ENCODE data around the gene VRK2.
A peak's percentile ranks its signal among the peaks of the same experiment; 100 is the strongest.

The VRK2 gene

DNA sequence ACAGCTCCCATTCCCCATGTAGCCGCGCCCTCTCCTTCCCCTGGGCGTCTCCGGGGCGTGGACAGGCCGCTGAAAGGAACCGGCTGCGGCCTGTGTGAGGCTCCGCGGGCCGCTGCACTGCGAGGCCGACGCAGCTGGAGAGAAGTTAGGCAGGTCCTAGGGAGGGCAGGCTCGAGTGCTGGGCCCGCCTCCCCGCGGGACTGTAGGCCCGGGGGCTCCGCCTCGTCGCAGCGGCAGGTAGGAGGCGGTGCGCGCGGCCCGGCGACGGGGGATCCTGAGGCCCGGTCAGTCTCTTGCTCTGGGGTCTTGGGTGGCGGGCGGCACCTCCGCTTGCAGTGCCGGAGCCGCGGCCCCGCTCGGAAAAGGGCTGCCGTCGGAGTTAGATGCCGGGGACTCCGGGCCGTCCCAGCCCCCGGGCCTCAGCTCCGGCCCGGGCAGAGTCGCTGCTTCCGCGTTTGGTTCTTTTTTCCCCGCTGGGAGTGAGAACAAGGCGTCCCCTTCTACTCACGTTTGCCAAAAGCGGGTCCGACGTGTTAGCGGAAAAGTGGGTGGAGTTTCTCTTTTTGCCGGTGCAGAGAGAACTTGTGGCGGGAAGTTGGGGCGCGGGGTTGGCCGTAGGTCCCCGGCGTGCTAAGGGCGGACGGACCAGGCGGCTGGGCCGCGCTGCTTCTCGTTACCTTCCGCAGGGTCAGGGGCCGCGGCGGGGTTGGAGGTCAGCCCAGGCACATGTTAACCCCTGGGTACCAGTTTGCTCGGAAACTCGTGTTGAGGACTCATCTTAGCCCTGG is at the start of gene VRK2:
TSS of gene VRK2 (plus strand) at position 222 of the 788 bp plus-strand sequence. CDS start 2,026 bp downstream, outside the sequence.
- peak; percentile 97 for DNase-seq

DNA sequence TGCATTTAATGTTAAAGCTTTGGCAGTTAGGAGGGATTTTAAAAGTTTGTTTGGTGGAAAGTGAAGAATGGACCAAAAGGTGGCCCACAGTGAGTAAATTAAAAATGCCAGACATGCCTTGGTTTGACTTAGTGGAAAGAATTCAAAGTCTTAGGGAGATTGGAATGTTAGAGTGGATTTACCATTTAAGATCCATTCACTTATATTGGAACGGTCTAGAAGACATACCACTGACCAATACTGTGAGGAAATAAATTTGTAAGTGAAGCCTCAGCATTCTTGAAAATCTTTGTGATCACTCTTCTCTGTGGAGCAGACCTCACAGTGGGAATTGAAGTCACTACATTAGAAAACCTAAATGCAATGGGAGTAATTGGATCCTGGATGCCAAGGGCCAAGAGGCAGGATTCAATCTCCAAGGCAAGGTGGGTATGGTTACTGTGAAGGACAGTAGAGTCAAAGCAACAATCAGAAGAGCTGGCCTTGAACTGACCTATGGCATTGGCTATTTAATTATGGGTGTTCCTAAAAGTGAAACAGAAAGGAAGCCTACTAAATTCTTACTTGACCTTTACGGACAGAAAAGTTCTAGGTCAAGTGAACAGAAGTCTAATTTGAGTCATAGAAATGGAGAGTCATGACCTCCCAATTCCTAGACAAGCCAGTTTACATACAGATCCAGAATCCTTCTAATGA is 40.2 kb upstream of the VRK2 start:
- DNase-seq = no peak

DNA sequence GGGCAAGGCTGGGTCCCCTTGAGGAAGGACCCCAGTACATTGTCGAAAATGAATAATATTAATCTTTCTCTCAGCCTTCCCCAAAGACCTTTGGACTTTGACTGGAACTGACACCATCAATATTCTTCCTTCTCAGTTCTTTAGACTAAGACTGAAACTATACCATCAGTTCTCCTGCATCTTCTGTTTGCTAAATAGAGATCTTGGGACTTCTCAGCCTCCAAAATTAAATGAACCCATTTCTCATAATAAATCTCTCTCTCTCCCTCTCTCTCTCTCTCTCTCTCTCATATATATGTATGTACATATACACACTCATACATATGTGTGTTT is 39.7 kb upstream of the VRK2 start:
- no peak for DNase-seq

DNA sequence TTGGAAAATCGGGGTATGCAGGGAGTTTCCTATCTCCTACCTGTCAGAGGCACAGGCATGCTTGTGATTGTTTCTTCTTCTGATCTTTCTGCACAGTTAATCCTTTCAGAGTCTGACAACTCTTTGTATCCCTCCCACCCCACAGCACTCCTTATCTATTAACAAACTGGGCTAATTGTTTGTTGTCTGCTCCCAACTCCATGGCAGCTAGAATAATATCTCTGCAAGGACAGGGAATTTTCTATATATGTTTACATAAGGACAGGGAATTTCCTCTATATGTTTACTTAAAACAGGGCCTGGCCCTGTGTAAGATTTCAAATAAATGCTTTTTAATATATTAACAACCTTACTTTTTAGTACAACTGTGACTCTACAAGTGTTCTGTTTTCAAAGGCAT is 36.0 kb upstream of the VRK2 start:
- DNase-seq = no peak

DNA sequence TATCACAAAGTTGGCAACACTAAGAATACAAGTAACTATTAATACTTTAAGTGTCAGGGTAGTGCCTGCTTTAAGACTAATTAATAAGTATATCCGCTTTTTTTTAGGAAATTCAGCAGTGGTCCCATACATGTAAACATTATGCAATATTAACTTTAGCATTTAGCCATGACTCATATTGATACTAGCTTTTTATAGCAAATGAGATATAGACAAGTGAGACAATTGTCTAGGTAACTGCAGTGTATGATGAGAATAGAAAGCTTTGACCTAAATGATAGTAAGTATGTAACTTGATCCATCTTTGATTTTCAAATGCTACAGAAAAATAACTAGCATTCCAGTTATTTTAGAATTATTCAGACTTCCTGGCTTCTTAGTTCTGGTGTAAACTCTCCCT is 27.4 kb upstream of the VRK2 start:
- no peak for DNase-seq

DNA sequence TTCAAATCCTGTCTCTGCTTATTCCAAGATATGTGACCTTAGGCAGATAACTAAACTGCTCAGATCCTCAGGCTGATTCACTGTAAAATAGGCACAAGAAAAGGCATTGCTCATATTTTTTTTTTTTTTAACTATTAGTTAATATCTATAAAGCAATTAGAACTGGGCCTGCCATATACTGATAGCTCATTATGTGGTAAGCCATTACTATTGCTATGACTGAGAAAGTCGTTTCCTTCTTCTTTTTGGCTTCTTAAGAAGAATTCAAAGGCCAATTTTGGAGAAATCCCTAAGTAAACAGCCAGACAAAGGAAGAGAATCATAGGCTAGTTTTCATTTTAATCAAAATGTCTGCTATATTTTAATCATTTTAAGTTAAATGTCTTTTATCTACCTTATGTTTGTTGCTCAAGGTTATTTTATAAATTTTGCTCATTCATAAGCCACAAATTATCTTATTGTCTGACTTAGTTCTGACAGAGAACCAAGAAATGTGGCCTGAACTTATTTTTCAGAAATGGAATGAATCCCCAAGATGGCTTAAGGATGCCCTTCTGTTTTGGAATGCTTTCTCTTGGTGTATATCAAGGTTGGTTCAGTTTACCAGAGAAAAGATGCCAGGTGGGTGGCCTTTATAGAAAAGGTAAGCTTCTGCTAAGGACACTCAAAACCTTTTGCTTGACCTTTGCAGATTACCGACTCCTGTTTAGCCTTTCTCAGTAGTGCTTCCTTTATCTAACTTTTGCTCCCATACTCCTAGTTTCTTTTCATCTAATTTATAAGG is 21.3 kb upstream of the VRK2 start:
- no peak for DNase-seq

DNA sequence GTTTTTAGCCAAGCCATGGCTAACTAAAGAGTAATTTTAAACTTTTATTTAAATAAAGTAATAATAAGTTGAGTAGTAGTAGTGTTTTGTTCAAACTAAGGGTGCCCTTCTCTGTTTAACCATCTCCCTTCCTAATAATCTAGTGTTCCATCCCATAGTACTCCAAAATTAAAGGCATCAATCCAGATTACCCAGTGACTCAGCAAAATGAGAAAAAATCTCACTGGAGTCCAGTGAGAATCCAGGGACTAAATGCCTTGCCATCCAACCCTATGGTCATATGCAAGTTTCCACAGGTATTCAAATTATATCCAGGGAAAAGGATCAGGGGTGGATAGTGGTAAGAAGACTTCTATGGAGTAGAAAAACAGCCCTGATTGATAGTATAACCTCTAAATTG is 19.6 kb upstream of the VRK2 start:
- no peak for DNase-seq

DNA sequence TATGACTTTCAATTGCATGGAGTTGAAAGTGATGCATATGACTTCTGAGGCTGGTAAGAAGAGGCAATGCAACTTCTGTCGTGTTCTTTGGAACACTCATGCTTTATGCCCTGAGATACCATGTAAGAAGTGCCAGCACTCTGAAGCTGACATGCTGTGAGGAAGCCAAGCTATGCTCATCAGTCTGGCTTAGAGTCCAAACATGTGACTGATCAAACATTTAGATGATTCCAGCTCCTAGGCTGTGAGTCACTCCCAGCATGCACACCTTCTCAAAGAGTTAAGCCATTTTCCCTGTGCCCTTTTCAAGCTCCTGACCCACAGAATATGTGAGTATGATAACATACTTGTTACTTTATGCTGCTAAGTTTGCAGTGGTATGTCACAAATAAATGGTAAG is 15.8 kb upstream of the VRK2 start:
- no peak for DNase-seq

DNA sequence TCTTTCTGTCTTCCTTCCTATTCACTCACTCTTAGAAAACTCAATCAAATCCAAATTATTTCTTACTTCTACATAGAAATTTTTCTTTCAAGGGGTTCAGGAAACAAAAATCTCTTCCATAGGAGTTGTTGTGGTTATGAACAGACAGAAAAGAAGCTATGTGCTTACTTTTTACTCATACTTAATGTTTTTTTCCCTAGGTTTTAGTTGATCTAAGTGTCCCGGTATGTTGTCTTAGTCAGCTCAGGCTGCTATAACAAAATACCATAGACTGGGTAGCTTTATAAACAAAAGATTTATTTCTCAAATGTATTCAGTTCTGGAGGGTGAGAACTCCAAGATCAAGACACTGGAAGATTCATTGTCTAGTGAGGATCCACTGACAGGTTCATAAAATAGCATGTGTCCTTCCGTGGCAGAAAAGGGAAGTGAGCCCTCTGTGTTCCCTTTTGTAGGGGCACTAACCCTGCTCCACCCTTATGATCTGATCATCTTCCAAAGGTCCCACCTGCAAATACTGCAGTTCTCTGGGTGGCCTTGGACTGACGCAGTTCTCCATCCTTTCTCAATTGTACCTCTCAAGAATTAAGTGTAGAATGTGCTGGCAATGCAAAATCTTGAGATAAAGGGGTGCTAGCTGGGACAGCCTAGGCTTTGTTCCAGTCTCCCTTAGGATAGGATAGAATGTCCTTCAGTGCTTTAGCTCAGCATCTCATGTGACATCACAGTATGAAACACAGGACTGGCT is 14.4 kb upstream of the VRK2 start:
- DNase-seq = no peak

DNA sequence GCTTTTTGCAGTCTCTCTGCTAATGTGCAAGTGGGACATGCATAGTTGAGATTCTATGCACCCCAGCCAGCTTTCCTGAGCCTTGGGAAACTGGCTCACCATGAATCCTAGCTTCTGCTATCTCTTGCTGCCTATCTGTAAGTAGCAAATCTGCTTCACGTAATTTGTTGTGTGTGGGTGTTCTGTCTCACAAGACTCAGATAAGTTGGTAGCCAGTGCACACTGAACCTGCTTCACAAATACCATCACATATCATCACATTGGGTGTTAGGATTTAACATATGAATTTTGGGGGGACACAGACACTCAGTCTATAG is 13.9 kb upstream of the VRK2 start:
- no peak for DNase-seq

DNA sequence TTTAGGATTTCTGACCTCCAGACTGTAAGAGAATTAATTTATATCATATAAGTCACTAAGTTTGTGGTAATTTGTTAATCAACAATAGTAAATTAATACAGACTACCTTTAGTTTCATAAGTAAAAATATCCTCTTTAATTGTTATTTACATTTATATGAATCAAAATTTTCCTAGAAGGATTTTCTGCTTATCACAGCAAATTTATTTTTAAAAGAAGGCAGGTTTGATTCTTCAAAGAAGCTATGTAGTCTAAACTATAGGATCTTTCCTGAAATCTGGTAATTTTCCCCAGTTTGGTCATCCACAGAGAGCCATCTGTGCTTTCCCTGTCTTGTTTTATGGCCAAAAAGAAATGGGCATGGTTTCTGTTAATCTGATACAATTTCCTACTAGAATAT is 13.1 kb upstream of the VRK2 start:
- DNase-seq = no peak

DNA sequence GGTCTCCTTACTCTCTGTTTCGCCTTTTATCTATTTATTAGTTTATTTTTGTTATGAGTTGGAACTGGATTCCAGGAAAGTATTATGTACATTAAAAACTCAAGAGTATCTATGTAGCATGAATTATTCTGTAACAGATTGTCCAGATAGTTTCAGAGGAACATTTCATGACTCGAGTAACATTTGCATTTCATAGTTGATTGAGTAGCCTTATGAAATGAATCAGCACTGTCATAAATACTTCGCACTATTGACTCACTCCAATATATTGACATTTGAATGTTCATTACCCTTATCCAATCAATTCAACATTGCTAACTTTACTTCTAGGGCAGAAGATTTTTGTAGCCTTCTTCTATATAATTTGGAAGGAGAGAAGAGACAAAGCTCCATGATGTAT is 11.3 kb upstream of the VRK2 start:
- no peak for DNase-seq

DNA sequence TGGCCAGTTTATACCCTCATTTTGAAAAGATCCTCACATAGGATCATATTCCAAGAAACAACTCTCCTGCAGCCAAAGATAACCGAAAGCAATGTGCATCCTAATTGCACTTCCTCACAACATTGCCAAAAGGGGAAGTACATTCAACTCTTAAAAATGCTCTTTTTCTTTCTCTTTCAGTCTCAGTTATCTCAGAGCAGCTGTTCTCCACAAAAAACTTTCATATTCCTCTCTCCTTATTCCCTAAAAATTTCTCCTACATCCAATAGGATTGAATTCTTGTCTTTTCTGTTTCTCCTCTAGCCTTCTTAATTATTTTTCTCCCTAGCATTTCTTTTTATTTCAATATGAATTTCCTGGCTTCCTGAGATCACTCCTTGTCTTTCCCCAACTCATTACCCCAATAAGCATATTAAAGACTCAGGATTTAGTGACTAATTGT is 7.4 kb upstream of the VRK2 start:
- no peak for DNase-seq

DNA sequence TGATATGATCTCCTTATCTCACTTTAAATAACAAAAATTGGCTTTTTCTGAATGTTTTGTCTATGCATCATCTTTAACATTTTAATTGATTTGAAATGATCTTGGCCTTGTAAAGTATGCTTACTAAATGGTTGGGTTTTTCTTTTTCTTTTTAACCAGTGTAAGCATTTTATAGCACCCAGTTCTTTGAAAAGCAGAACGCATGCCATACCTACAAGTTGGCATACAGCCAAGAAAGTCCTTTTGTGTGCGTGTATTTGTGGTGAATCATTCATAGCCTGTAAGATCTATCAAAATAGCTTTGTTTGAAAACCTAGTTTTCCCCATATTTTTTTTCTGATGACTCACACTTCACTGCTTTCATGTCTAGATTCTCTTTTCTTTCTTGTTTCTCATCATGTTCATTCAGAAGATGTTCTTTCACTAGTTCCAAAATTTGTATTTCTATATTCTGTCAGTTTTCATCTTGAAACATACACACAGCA is 4.1 kb upstream of the VRK2 start:
- peak; percentile 88 for DNase-seq

DNA sequence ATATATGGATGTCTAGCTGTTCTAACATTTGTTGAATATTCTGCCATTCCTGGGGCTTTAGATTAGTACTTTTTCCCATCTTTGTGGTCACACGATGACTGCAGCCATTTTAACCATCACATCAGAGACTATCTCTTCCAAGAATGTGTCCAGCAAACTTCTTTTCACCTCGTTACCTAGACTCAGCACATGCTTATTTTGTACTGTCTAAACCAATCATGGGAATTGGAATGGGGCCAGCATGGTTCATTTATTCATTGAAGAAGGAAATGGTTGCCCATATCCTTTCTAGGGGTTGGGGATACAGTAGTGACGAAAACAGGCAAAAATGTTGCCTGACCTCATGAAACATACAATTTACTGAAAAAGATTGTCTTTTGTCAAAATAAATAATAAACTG is 2.5 kb upstream of the VRK2 start:
- DNase-seq = no peak

DNA sequence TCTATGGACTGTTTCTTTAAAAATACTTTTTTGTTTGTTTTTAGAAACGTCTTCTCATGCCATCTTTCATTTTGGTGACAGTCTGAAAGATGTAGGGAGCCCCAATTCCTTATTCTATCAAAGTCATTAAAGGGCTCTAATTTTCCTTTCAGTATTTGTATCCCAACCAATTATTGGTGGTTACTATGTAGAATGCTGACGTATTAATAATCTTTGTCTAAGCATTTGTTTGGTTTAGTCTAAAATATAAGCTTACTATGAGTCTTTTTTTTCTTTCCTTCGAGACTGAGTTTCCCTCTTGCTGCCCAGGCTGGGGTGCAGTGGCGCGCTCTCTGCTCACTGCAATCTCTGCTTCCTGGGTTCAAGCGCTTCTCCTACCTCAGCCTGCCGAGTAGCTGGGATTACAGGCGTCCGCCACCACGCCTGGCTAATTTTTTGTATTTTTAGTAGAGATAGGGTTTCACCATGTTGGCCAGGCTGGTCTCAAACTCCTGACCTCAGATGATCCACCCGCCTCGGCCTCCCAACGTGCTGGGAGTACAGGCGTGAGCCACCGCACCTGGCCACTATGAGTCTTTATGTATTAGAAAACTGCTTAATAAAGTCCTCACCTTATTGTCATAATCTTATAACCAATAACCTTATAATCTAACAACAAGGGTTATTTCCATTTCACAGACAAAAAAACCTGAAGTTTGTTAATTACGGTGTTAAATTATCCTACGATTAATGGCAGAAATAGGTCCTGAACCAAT is 849 bp upstream of the VRK2 start:
- DNase-seq = peak; percentile 49

DNA sequence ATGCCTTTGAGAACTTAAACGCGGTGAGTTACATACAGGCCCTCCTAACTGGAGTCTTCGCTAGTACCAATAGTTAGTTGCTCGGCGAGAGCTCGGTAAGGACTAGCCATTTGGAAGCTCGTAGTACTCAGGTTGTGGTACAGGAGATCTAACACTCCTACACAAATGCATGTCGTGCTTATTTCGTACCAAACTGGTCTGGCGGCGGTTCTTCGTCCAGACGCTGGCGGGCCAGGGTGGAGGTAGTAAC is 346 bp upstream of the VRK2 start:
- DNase-seq = no peak

DNA sequence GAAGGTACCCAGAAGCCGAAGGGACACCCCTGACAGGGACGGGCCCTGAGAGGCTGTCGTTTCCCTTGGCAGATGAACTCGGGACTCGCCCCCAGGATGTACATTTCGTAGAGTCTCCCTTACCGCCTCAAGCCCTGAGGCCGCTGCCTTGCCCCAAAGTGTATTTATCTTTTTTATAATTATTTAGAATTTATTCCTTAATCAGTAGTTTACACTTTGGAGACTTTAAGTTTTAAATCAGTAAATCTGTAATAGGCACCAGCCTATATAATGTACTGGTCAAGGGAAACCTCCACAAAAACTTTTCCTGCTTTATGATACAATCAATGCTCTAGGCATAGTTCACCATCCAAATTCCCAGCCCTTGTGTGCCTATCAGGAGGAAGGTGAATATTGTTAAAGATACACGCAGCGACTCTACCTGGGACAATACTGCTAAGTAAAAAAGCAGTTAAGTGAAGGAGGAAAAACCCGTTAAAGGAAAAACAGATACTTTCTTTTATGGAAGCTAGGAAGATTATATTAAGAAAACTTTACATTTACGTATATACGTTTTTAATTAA is 848 bp downstream of the VRK2 start:
- peak; percentile 52 for DNase-seq

DNA sequence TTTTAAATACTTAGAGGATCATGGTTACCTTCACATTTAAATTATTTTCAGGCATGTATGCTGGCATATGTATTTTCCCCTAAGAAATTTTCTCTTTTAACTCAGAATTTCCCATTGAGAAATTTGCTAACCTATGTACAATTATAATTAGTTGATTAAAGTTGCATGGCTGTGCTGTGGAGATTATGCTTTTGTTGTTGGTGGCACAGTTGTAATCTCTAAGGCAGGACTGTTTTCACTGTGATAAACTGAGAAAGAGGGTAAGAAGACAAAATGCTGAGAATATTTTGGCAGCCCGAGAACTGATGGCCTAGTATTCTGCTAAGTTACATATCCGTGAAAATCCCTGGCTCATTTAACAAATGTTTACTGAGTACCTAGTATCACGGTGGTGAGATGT is 1.4 kb downstream of the VRK2 start:
- no peak for DNase-seq

DNA sequence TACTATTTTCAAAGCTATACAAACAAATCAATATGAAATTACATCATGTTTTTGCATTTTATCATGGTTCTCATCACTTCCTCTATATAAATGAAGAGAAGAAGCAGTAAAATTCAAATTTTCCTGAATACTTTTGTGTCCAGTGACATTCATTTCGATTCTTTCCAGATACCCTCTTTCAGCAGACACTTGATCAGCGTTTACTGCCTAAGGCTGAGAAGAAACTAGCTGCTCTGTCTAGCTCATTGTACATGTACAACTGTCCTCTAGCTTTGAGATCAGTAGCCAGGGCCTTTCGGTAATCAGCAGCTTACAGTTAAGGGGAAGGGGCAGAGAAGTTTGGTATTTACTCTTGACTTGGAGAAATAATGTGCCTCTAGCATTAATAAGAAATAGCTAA is 4.8 kb downstream of the VRK2 start:
- DNase-seq = no peak

DNA sequence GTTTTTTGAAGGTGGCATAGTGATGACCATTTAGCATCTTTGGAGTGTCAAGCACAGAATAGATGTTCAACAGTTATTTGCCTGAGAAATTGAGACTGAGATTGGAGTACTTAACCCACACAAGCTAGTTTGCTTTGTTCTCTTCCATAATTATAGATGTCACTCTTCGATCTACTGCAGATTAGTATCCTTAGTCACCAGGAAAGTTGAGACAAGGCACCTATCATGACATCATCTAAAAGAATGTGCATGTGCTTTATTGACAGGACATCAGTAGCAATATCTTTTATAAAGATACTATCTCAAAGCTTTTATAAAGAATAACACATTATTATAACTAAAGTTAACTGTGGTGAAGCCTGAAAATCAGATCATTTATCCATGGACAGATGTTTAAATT is 6.4 kb downstream of the VRK2 start:
- no peak for DNase-seq

DNA sequence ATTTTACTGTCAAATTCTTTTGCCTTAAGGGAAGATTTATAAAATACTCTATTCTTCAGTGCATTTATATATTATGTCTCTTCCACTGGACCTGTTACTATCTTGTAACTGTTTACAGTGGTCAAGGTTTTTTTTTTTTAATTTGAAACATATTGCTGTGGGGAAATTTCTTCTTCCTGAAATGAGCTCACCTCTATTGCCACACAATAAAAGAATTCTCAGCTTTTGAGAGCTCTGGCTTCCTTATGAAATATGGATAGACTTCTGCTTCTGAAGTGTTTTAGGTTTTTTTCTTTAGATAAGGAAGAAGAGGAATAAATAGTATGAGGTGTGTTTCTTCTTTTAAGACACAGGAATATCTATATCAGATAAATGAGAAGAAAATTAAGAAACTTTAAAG is 7.7 kb downstream of the VRK2 start:
- no peak for DNase-seq
